Measurements from ENCODE around the gene PITX3.

GRCh38 chr10:102233997-102234396 is 7.3 kb downstream of the PITX3 start:
- no peak for TF ChIP-seq TAF1 (IDR thresholded peaks at IDR 0.05; ENCODE audit: borderline replicate concordance, insufficient read depth, low read length)
- no peak for TF ChIP-seq POLR2AphosphoS5 (IDR thresholded peaks at IDR 0.05; ENCODE audit: low read depth, low read length)
- no peak for TF ChIP-seq REST (IDR thresholded peaks at IDR 0.05; ENCODE audit: insufficient read depth in 1 of 2, low read depth in 2 of 2, low read length in 2 of 2)

Measured in PFSK-1 (cell line).